Measurements from ENCODE around the gene USP8. TPM values are rescaled to one million over a fixed set of nuclear protein-coding genes. Genes with fewer than 3 reads are reported as not detected.
"Not testable (repeated sequence)": the region's sequence is repeated elsewhere in the genome, so short reads cannot be mapped to it uniquely, and the experiment has no call there.

USP8 gene
- total RNA-seq, 1 donor = 61.2 TPM

- H3K4me2 ChIP-seq (ENCODE audit: insufficient read depth, low read length) = no peak overlapping the region
- no peaks in the 10 kb centered on the region for H3K4me1 ChIP-seq (ENCODE audit: insufficient read depth, low read length)
- no peaks in the 10 kb centered on the region for H4K20me1 ChIP-seq (ENCODE audit: insufficient read depth, low read length)
- H3K27me3 ChIP-seq (ENCODE audit: insufficient read depth, low read length) = no peaks in the 10 kb centered on the region
- DNase-seq (ENCODE audit: insufficient read length, low spot score, missing footprints) = no peak
- H3K4me3 ChIP-seq (ENCODE audit: insufficient read depth, low read length) = no peak overlapping the region
- H3K79me2 ChIP-seq (ENCODE audit: insufficient read depth, low read length) = no peaks in the 10 kb centered on the region
- TF ChIP-seq CTCF (IDR thresholded peaks at IDR 0.05; ENCODE audit: extremely low read depth, low read depth, low read length) = no peak
- H3K36me3 ChIP-seq (ENCODE audit: insufficient read depth, low read length) = peaks cover 46% of the 10 kb centered on the region
- H3K27ac ChIP-seq (ENCODE audit: low read depth, low read length) = no peak overlapping the region
- no peaks in the 10 kb centered on the region for H3K9me3 ChIP-seq (ENCODE audit: low read depth, low read length)
- H2AFZ ChIP-seq (ENCODE audit: low read length) = no peak overlapping the region
These were observed 76.1 kb downstream of the USP8 start for GRCh38 chr15:50500352-50500751.

GRCh38 chr15:50501815-50502214, 77.6 kb downstream of the USP8 start:
- Histone ChIP-seq H3K27ac (ENCODE audit: low read depth, low read length) (no peak overlapping the region), H3K79me2 (ENCODE audit: insufficient read depth, low read length) (no peaks in the 10 kb centered on the region), H4K20me1 (ENCODE audit: insufficient read depth, low read length) (no peaks in the 10 kb centered on the region), H2AFZ (ENCODE audit: low read length) (no peak overlapping the region), H3K9me3 (ENCODE audit: low read depth, low read length) (no peaks in the 10 kb centered on the region), H3K27me3 (ENCODE audit: insufficient read depth, low read length) (no peaks in the 10 kb centered on the region), H3K4me1 (ENCODE audit: insufficient read depth, low read length) (no peaks in the 10 kb centered on the region), H3K4me2 (ENCODE audit: insufficient read depth, low read length) (no peak overlapping the region), H3K36me3 (ENCODE audit: insufficient read depth, low read length) (peaks cover 36% of the 10 kb centered on the region), H3K4me3 (ENCODE audit: insufficient read depth, low read length) (no peak overlapping the region)
- TF ChIP-seq CTCF (IDR thresholded peaks at IDR 0.05; ENCODE audit: extremely low read depth, low read depth, low read length) = no peak
- DNase-seq (ENCODE audit: insufficient read length, low spot score, missing footprints) = no peak

GRCh38 chr15:50503144-50503543, 78.9 kb downstream of the USP8 start:
- TF ChIP-seq CTCF (IDR thresholded peaks at IDR 0.05; ENCODE audit: extremely low read depth, low read depth, low read length) = no peak
- Histone ChIP-seq H3K27ac (ENCODE audit: low read depth, low read length) (no peak overlapping the region), H3K9me3 (ENCODE audit: low read depth, low read length) (no peaks in the 10 kb centered on the region), H2AFZ (ENCODE audit: low read length) (no peak overlapping the region), H3K27me3 (ENCODE audit: insufficient read depth, low read length) (no peaks in the 10 kb centered on the region), H3K4me2 (ENCODE audit: insufficient read depth, low read length) (no peak overlapping the region), H3K79me2 (ENCODE audit: insufficient read depth, low read length) (no peaks in the 10 kb centered on the region), H4K20me1 (ENCODE audit: insufficient read depth, low read length) (no peaks in the 10 kb centered on the region), H3K4me3 (ENCODE audit: insufficient read depth, low read length) (no peak overlapping the region), H3K4me1 (ENCODE audit: insufficient read depth, low read length) (no peaks in the 10 kb centered on the region), H3K36me3 (ENCODE audit: insufficient read depth, low read length) (peaks cover 26% of the 10 kb centered on the region)
- no peak for DNase-seq (ENCODE audit: insufficient read length, low spot score, missing footprints)

- H3K9me3 ChIP-seq (ENCODE audit: low read depth, low read length); H3K36me3 ChIP-seq (ENCODE audit: insufficient read depth, low read length); H3K27ac ChIP-seq (ENCODE audit: low read depth, low read length); DNase-seq (ENCODE audit: insufficient read length, low spot score, missing footprints); H3K4me2 ChIP-seq (ENCODE audit: insufficient read depth, low read length); H3K79me2 ChIP-seq (ENCODE audit: insufficient read depth, low read length); H3K27me3 ChIP-seq (ENCODE audit: insufficient read depth, low read length); H3K4me3 ChIP-seq (ENCODE audit: insufficient read depth, low read length); H2AFZ ChIP-seq (ENCODE audit: low read length); H4K20me1 ChIP-seq (ENCODE audit: insufficient read depth, low read length); H3K4me1 ChIP-seq (ENCODE audit: insufficient read depth, low read length): not testable (repeated sequence)
These were observed 81.5 kb downstream of the USP8 start for GRCh38 chr15:50505656-50506055.
